Measurements from ENCODE around the gene STK32C.

Gene STK32C

DNA sequence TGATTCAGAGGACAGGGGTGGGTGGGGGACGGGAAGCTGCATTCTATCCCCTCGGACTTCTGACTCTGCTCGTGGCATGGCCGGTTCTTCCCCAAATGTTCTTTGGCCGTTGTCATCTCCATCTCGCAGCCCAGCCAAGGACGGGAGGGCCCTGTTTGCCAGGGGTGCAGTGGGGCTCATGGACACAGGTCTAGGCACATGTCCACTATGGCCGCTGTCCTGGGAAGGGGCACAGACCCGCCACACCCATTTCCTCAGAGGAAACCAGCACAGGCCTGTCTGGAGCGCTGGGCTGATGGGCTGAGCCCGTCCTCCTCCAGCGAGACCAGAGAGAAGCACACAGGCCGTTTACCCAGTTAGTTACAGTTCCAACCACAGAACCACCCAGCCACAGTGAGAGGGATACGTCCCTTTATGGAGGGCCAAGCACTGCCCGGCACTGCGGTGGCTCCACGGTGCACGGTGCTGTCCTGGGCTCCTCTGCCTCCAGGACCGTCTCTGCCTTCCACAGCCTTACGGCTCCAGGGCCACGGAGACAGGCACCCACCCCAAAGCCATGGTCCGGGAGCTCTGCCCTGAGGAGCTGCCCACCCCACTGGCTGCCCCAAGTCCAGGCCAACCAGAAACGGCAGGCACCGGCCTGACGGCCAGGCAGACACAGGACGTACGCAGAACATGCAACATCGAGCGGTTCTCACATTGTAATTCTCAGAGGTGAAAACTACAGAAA, 100.8 kb downstream of the STK32C start:
- no peak for DNase-seq
- Mint-ChIP-seq H3K27me3 (ENCODE audit: low read depth, poor library complexity) (peaks cover 3% of the 10 kb centered on the region), H3K4me1 (no peaks in the 10 kb centered on the region), H3K4me3 (no peak overlapping the region), H3K36me3 (ENCODE audit: low read depth) (peaks cover 1% of the 10 kb centered on the region), H3K9me3 (no peaks in the 10 kb centered on the region), H3K27ac (no peak overlapping the region)
- TF ChIP-seq CTCF (IDR thresholded peaks at IDR 0.05) = no peak

DNA sequence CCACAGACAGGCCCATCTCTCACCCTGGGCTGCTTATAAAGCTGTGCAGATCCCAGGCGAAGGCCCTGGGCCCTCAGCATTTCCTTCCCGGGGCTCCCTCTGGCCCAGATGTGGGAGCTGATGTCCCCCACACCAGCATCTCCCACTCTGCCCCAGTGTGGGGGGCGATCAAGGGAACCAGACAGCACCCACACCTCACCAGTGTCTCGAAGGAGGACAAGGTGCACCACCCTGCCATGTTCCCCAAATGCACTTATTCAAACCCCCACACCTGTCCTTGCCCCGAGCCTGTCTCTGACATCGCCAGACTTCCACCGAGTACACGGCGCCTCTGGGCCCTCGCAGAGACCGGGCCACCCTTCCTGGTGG, 101.4 kb downstream of the STK32C start:
- no peak for DNase-seq
- no peaks in the 10 kb centered on the region for H3K4me1 Mint-ChIP-seq
- H3K9me3 Mint-ChIP-seq = no peaks in the 10 kb centered on the region
- H3K27me3 Mint-ChIP-seq (ENCODE audit: low read depth, poor library complexity) = peaks cover 3% of the 10 kb centered on the region
- H3K4me3 Mint-ChIP-seq = no peak overlapping the region
- no peak overlapping the region for H3K27ac Mint-ChIP-seq
- TF ChIP-seq CTCF (IDR thresholded peaks at IDR 0.05) = no peak
- H3K36me3 Mint-ChIP-seq (ENCODE audit: low read depth) = no peaks in the 10 kb centered on the region

DNA sequence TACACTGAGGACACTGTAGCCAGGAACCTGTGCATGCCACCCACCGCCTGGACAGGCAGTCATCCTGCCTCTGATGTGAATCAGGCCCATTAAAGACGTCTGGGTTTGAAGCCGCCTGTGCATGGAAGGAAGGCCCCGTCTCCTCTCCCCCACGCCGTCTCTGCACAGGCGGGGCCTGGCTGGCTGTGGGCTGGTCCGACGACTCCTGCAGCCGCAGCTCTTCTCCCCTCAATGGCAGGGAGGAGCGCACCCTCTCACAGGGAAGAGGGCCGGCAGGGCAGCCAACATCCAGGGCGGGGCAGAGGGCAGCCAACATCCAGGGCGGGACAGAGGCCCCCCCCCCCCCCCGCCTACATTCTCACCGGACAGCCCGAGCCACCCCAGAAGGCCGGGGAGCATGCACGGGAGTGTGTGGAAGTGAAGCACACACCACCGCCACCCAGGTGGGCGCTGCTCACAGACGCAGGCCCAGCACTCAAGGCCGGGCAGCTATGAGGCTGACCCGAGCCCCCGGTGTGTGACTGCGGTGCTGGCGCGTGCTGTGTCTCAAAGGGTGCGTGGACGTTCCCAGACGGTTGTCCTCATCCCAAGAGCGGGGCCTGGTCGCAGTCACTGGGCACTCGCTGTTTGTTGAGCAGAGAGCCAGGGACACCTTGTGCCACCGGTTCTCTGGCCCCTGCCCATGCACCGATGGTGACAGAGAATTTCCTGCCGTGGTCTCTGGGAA, 101.9 kb downstream of the STK32C start:
- peaks cover 3% of the 10 kb centered on the region for H3K27me3 Mint-ChIP-seq (ENCODE audit: low read depth, poor library complexity)
- no peak for DNase-seq
- no peaks in the 10 kb centered on the region for H3K9me3 Mint-ChIP-seq
- no peaks in the 10 kb centered on the region for H3K36me3 Mint-ChIP-seq (ENCODE audit: low read depth)
- no peak for TF ChIP-seq CTCF (IDR thresholded peaks at IDR 0.05)
- no peak overlapping the region for H3K27ac Mint-ChIP-seq
- H3K4me1 Mint-ChIP-seq = no peaks in the 10 kb centered on the region
- no peak overlapping the region for H3K4me3 Mint-ChIP-seq

GRCh38 chr10:132204781-132205473, 102.8 kb downstream of the STK32C start:
- no peaks in the 10 kb centered on the region for H3K4me1 Mint-ChIP-seq
- H3K36me3 Mint-ChIP-seq (ENCODE audit: low read depth) = no peaks in the 10 kb centered on the region
- no peak for DNase-seq
- TF ChIP-seq CTCF (IDR thresholded peaks at IDR 0.05) = no peak
- H3K27me3 Mint-ChIP-seq (ENCODE audit: low read depth, poor library complexity) = peaks cover 3% of the 10 kb centered on the region
- H3K9me3 Mint-ChIP-seq = no peaks in the 10 kb centered on the region
- no peak overlapping the region for H3K4me3 Mint-ChIP-seq
- no peak overlapping the region for H3K27ac Mint-ChIP-seq

GRCh38 chr10:132204078-132204780, 103.5 kb downstream of the STK32C start:
- Mint-ChIP-seq H3K4me1 (no peaks in the 10 kb centered on the region), H3K9me3 (no peaks in the 10 kb centered on the region), H3K27me3 (ENCODE audit: low read depth, poor library complexity) (no peaks in the 10 kb centered on the region), H3K4me3 (no peak overlapping the region), H3K27ac (no peak overlapping the region), H3K36me3 (ENCODE audit: low read depth) (no peaks in the 10 kb centered on the region)
- no peak for DNase-seq
- TF ChIP-seq CTCF (IDR thresholded peaks at IDR 0.05) = no peak

Measured in nephron progenitor cell (in vitro differentiated cells).